Subcutaneous preadipocyte (primary cell): ENCODE results near the gene NTSR1. TPM values are rescaled to one million over a fixed set of nuclear protein-coding genes. Genes with fewer than 3 reads are reported as not detected.

Experiments used
- total RNA-seq: library from RNA; depleted of rRNA; stranded (reverse); fragments of >200 nt; gene quantifications from 2 replicates; pipeline ENCODE4 v1.2.3, GENCODE V29; 2012

The NTSR1 gene
- total RNA-seq: 0.37 and 13.1 TPM in 2 replicates

GRCh38 chr20:62708591-62709536 is at the start of gene NTSR1:
Gene NTSR1, plus strand, starts transcription at chr20:62708836. Its CDS starts 372 bp downstream, at chr20:62709208.

GRCh38 chr20:62804627-62805154 is 96.1 kb downstream of the NTSR1 start, which contains the start of gene OGFR:
Gene OGFR, plus strand, starts transcription at chr20:62804835. Its CDS starts 25 bp downstream, at chr20:62804860.

Other genes starting within 250 kb of the NTSR1 start
- not detected in 2 replicates for gene GATA5, start 232.8 kb upstream of the NTSR1 start, total RNA-seq
- 0.73 and 7.2 TPM in 2 replicates for gene SLCO4A1, start 66.3 kb upstream of the NTSR1 start, total RNA-seq
- 14.7 and 23.9 TPM in 2 replicates for gene MRGBP, start 87.6 kb downstream of the NTSR1 start, total RNA-seq
- 34.2 and 42.2 TPM in 2 replicates for gene OGFR, start 96.0 kb downstream of the NTSR1 start, total RNA-seq
- gene COL9A3, start 108.2 kb downstream of the NTSR1 start, total RNA-seq: 0.73 and 0.98 TPM in 2 replicates
- 15.4 and 18.4 TPM in 2 replicates for gene TCFL5, start 153.0 kb downstream of the NTSR1 start, total RNA-seq
- 29.8 and 47.1 TPM in 2 replicates for gene DIDO1, start 217.7 kb downstream of the NTSR1 start, total RNA-seq
- 29.5 and 29.8 TPM in 2 replicates for gene GID8, start 229.3 kb downstream of the NTSR1 start, total RNA-seq
- gene SLC17A9, start 243.9 kb downstream of the NTSR1 start, total RNA-seq: 8.5 and 13.3 TPM in 2 replicates